Posterior vena cava (tissue), 2 donors: ENCODE results near the gene GSPT1. TPM values are rescaled to one million over a fixed set of nuclear protein-coding genes. Genes with fewer than 3 reads are reported as not detected.
"Not testable (repeated sequence)": the region's sequence is repeated elsewhere in the genome, so short reads cannot be mapped to it uniquely, and the experiment has no call there.

Source experiments
- DNase-seq: peaks from one replicate; pipeline ENCODE4 v3.0.0-alpha.2; 2020; ENCODE audit warnings: low spot score
- intact Hi-C, 2 donors: fragments of 100-400 bp; cut with DNase I; formaldehyde crosslinking; loops; one replicate each; pipeline versions ENCODE4 v1.14.1 to v1.14.2; 2022 to 2023
- long read RNA-seq, 2 donors: library from polyadenylated mRNA; unstranded; transcript quantifications; one replicate each; pipeline ENCODE4 v2.0.0, GENCODE V29; 2020 to 2021
- total RNA-seq, 2 donors: library from RNA; stranded (reverse); fragmentation: NEBNext Ultra II Directional; extraction: Animal tissue kit (Norgen Biotek cat#: 25700); gene quantifications; one replicate each; pipeline ENCODE4 v1.2.1, GENCODE V29; 2021
- donor health status: DM: yes; HTN: yes; CAD: no.
- donor health status: DM: yes; HTN: yes; CAD: no.

The GSPT1 gene
- 10 to 100 TPM; 76.2 to 77.2 TPM for total RNA-seq
- long read RNA-seq, donor 1, full-length matches to known transcripts = 24 of 46 reads
- long read RNA-seq, donor 1, partial matches to known transcripts = 17 of 46 reads
- long read RNA-seq, donor 1, other reads (novel, unspliced or antisense) = 5 of 46 reads
- long read RNA-seq, donor 2, partial matches to known transcripts = 3 of 10 reads
- long read RNA-seq, donor 2, other reads (novel, unspliced or antisense) = 7 of 10 reads

GRCh38 chr16:11915644-11916523 is at the start of gene GSPT1:
Gene GSPT1 (minus strand): TSS chr16:11915956. CDS start chr16:11915720, 236 bp downstream.
- intact Hi-C loops = no loop called here
- DNase-seq = peak; percentile 100

- intact Hi-C loops = no loop called here
These were observed 49.2 kb upstream of the GSPT1 start, which contains the start of gene TNFRSF17 for GRCh38 chr16:11964761-11965551. Gene TNFRSF17 (plus strand): TSS chr16:11965210. CDS start chr16:11965325, 115 bp downstream.

GRCh38 chr16:11963706-11964105 is 48.0 kb upstream of the GSPT1 start:
- peak; percentile 40 for DNase-seq
- intact Hi-C loops = no loop called here

More at GRCh38 chr16:11964761-11965551, 49.2 kb upstream of the GSPT1 start, which contains the start of gene TNFRSF17:
- peak; percentile 29 for DNase-seq

- DNase-seq = peak; percentile 17
- intact Hi-C loops = not testable (repeated sequence)
These were observed 47.2 kb upstream of the GSPT1 start for GRCh38 chr16:11962978-11963377.

- peak; percentile 37 for DNase-seq
- intact Hi-C loops = not testable (repeated sequence)
These were observed 46.7 kb upstream of the GSPT1 start for GRCh38 chr16:11962457-11962856.

- intact Hi-C loops = no loop called here
- DNase-seq = peak; percentile 68
These were observed 42.0 kb upstream of the GSPT1 start for GRCh38 chr16:11957591-11958395.

- intact Hi-C loops = no loop called here
- DNase-seq = no peak
These were observed 40.8 kb upstream of the GSPT1 start for GRCh38 chr16:11956558-11956957.

GRCh38 chr16:11955713-11956123 is 40.0 kb upstream of the GSPT1 start:
- DNase-seq = peak; percentile 64
- intact Hi-C loops = no loop called here

GRCh38 chr16:11953576-11953975 is 37.8 kb upstream of the GSPT1 start:
- intact Hi-C loops = not testable (repeated sequence)
- peak; percentile 16 for DNase-seq

- DNase-seq = no peak
- intact Hi-C loops = no loop called here
These were observed 34.6 kb upstream of the GSPT1 start for GRCh38 chr16:11950388-11950787.

GRCh38 chr16:11949527-11949926 is 33.8 kb upstream of the GSPT1 start:
- intact Hi-C loops = no loop called here
- DNase-seq = no peak

- intact Hi-C loops = no loop called here
- peak; percentile 9 for DNase-seq
These were observed 33.1 kb upstream of the GSPT1 start for GRCh38 chr16:11948819-11949218.

- DNase-seq = no peak
- intact Hi-C loops = no loop called here
These were observed 30.7 kb upstream of the GSPT1 start for GRCh38 chr16:11946433-11946832.

- intact Hi-C loops, DNase-seq: not testable (repeated sequence)
These were observed 26.2 kb upstream of the GSPT1 start, which contains the start of gene NPIPB2 for GRCh38 chr16:11941945-11942344. Gene NPIPB2 (minus strand): TSS chr16:11942045. CDS start chr16:11942045, 0 bp downstream.

- intact Hi-C loops, DNase-seq: not testable (repeated sequence)
These were observed 11.6 kb upstream of the GSPT1 start for GRCh38 chr16:11927350-11927749.

- intact Hi-C loops, DNase-seq: not testable (repeated sequence)
These were observed 8.3 kb upstream of the GSPT1 start for GRCh38 chr16:11924046-11924445.

- intact Hi-C loops = no loop called here
- no peak for DNase-seq
These were observed 949 bp upstream of the GSPT1 start for GRCh38 chr16:11916524-11917285.

- DNase-seq = peak; percentile 85
- intact Hi-C loops = no loop called here
These were observed 577 bp downstream of the GSPT1 start for GRCh38 chr16:11915114-11915643.
